Glomerular endothelial cell (primary cell): ENCODE data around the gene NRAP. TPM values are rescaled to one million over a fixed set of nuclear protein-coding genes. Genes with fewer than 3 reads are reported as not detected.

Experiments
- DNase-seq: peaks from one replicate; pipeline ENCODE4 v3.0.0-alpha.2; 2011; ENCODE audit warnings: low read depth, low spot score; ENCODE audit errors: extremely low read depth
- total RNA-seq: library from RNA; depleted of rRNA; stranded (reverse); fragments of >200 nt; gene quantifications from 2 replicates; pipeline ENCODE4 v1.2.3, GENCODE V29; 2015

The NRAP gene
- total RNA-seq, 1 donor from 2014 or later: not detected

- DNase-seq: no peak
These were observed 122.8 kb downstream of the NRAP start for GRCh38 chr10:113540845-113541548.

GRCh38 chr10:113539789-113540188, 124.1 kb downstream of the NRAP start:
- no peak for DNase-seq

Other genes with a start within 250 kb of the NRAP start
- 0.18 and 0.48 TPM in 2 replicates for gene HABP2, start 111.0 kb downstream of the NRAP start, total RNA-seq
- gene CASP7, start 15.9 kb upstream of the NRAP start, total RNA-seq: 60.1 and 66.8 TPM in 2 replicates
- gene PLEKHS1, start 87.6 kb upstream of the NRAP start, total RNA-seq: not detected in 2 replicates
- gene DCLRE1A, start 190.0 kb upstream of the NRAP start, total RNA-seq: 2.9 and 3.7 TPM in 2 replicates
- 15.2 and 54.4 TPM in 2 replicates for gene NHLRC2, start 190.6 kb upstream of the NRAP start, total RNA-seq